H1 (cell line): ENCODE data around the gene CACUL1. TPM values are rescaled to one million over a fixed set of nuclear protein-coding genes. Genes with fewer than 3 reads are reported as not detected.

Source experiments
- CTCF ChIA-PET: fragments of 300-600 bp; sonication (Branson Sonifier 250); formaldehyde crosslinking; loops from one replicate; lab custom pipeline; 2021; ENCODE audit not compliant: partially characterized antibody; lab: Charles Lee
- POLR2A ChIA-PET: fragments of 300-600 bp; sonication (Branson Sonifier 250); formaldehyde crosslinking; loops from one replicate; lab custom pipeline; 2021; ENCODE audit warnings: inconsistent platforms; ENCODE audit not compliant: partially characterized antibody; lab: Charles Lee
- DNase-seq, 2 experiments: peaks; one replicate each; pipeline versions ENCODE4 v3.0.0 to v3.0.0-alpha.2; 2010 to 2022; ENCODE audit warnings: low spot score in 2 of 2, low read depth in 1 of 2, mixed read lengths in 1 of 2
- FAIRE-seq: peaks from 2 replicates; lab custom pipeline; 2011; peaks lifted over from hg19 to GRCh38; lab: Jason Lieb, UNC
- H2AFZ ChIP-seq: 2 replicates; pipeline ENCODE4 v1.8.1; 2012; ENCODE audit warnings: low read length, inconsistent platforms
- H2AK5ac ChIP-seq: 2 replicates; pipeline ENCODE4 v1.6.1; 2013; ENCODE audit warnings: low read depth, low read length
- H2BK120ac ChIP-seq: replicated peaks from 2 replicates; pipeline ENCODE3; 2013; ENCODE audit warnings: low read depth, low read length, inconsistent platforms
- H2BK12ac ChIP-seq: 2 replicates; pipeline ENCODE4 v1.6.1; 2013; ENCODE audit warnings: low read depth, low read length
- H2BK15ac ChIP-seq: 2 replicates; pipeline ENCODE4 v1.6.1; 2013; ENCODE audit warnings: low read length
- H2BK20ac ChIP-seq: 2 replicates; pipeline ENCODE4 v1.6.1; 2013; ENCODE audit warnings: low read length
- H2BK5ac ChIP-seq: 2 replicates; pipeline ENCODE4 v1.6.1; 2013; ENCODE audit warnings: low read depth, low read length
- H3K14ac ChIP-seq: 2 replicates; pipeline ENCODE4 v1.6.1; 2013; ENCODE audit warnings: inconsistent platforms; ENCODE audit not compliant: insufficient read length
- H3K18ac ChIP-seq: 2 replicates; pipeline ENCODE4 v1.6.1; 2013; ENCODE audit warnings: low read length; ENCODE audit errors: extremely low read depth
- H3K23ac ChIP-seq: 2 replicates; pipeline ENCODE4 v1.6.1; 2013; ENCODE audit warnings: inconsistent platforms; ENCODE audit not compliant: insufficient read length
- H3K23me2 ChIP-seq: 2 replicates; pipeline ENCODE4 v1.6.1; 2013; ENCODE audit warnings: low read depth, low read length
- H3K27ac ChIP-seq: 2 replicates; pipeline ENCODE4 v1.6.1; 2011; ENCODE audit warnings: low read depth, low read length, inconsistent platforms
- H3K27me3 ChIP-seq, 4 experiments: replicated peaks in 1 of 4; 1 replicate in 1 of 4; 2 replicates in 3 of 4; pipeline versions ENCODE4 v1.6.1 to v1.8.1; 2011 to 2013; ENCODE audit warnings: low read length in 3 of 4, mild to moderate bottlenecking in 3 of 4, inconsistent platforms in 2 of 4, mixed read lengths in 2 of 4, moderate library complexity in 1 of 4; ENCODE audit not compliant: control insufficient read depth in 3 of 4, insufficient read depth in 3 of 4; ENCODE audit errors: extremely low read depth in 1 of 4
- H3K36me3 ChIP-seq, 4 experiments: 2 replicates each; pipeline versions ENCODE4 v1.6.1 to v1.8.1; 2011 to 2013; ENCODE audit warnings: mild to moderate bottlenecking in 4 of 4, low read length in 3 of 4, moderate library complexity in 2 of 4, control low read depth in 1 of 4, inconsistent platforms in 1 of 4; ENCODE audit not compliant: insufficient read depth in 4 of 4, control insufficient read depth in 2 of 4
- H3K4ac ChIP-seq: replicated peaks from 2 replicates; pipeline ENCODE3; 2013; ENCODE audit warnings: low read length, low read depth, mixed read lengths, inconsistent platforms; ENCODE audit not compliant: insufficient read length
- H3K4me1 ChIP-seq, 4 experiments: replicated peaks in 1 of 4; 1 replicate in 1 of 4; 2 replicates in 3 of 4; pipeline versions ENCODE4 v1.6.1 to v1.8.1; 2011 to 2013; ENCODE audit warnings: low read length in 3 of 4, inconsistent platforms in 2 of 4, mixed read lengths in 1 of 4; ENCODE audit not compliant: insufficient read depth in 4 of 4, control insufficient read depth in 3 of 4
- H3K4me2 ChIP-seq, 2 experiments: 2 replicates each; pipeline versions ENCODE4 v1.6.1 to v1.8.1; 2011 to 2013; ENCODE audit warnings: low read depth in 2 of 2, low read length in 2 of 2, control low read depth in 1 of 2, inconsistent platforms in 1 of 2, mild to moderate bottlenecking in 1 of 2; ENCODE audit not compliant: insufficient read depth in 1 of 2
- H3K4me3 ChIP-seq, 4 experiments: fragments of 200-600, 300-600 bp in 1 of 4; sonication (generic), shearing (Covaris generic), sonication (Bioruptor Twin) in 1 of 4; 2 replicates each; pipeline versions ENCODE4 v1.5.1 to v1.8.1; 2011 to 2016; ENCODE audit warnings: low read length in 4 of 4, low read depth in 3 of 4, control low read depth in 2 of 4, inconsistent platforms in 2 of 4, mild to moderate bottlenecking in 2 of 4, mixed read lengths in 1 of 4, moderate library complexity in 1 of 4; ENCODE audit not compliant: insufficient read depth in 2 of 4; ENCODE audit errors: extremely low read depth in 1 of 4
- H3K56ac ChIP-seq: replicated peaks from 2 replicates; pipeline ENCODE3; 2013; ENCODE audit warnings: low read depth, mild to moderate bottlenecking, mixed read lengths, low read length, inconsistent platforms; ENCODE audit not compliant: insufficient read length
- H3K79me1 ChIP-seq: 2 replicates; pipeline ENCODE4 v1.6.1; 2013; ENCODE audit warnings: low read depth, low read length, control low read depth
- H3K79me2 ChIP-seq, 2 experiments: 2 replicates each; pipeline versions ENCODE4 v1.6.1 to v1.8.1; 2012 to 2013; ENCODE audit warnings: low read length in 2 of 2, mild to moderate bottlenecking in 2 of 2, inconsistent platforms in 1 of 2; ENCODE audit not compliant: insufficient read depth in 2 of 2, control insufficient read depth in 1 of 2
- H3K9ac ChIP-seq, 4 experiments: replicated peaks in 1 of 4; 1 replicate in 1 of 4; 2 replicates in 3 of 4; pipeline versions ENCODE4 v1.6.1 to v1.8.1; 2011 to 2013; ENCODE audit warnings: low read depth in 3 of 4, low read length in 3 of 4, control low read depth in 2 of 4, mild to moderate bottlenecking in 2 of 4, moderate library complexity in 2 of 4, inconsistent platforms in 1 of 4; ENCODE audit errors: extremely low read depth in 1 of 4
- H3K9me3 ChIP-seq, 2 experiments: 2 replicates each; pipeline versions ENCODE4 v1.6.1 to v1.8.1; 2012 to 2013; ENCODE audit warnings: mild to moderate bottlenecking in 2 of 2, moderate library complexity in 2 of 2, control low read depth in 1 of 2, inconsistent platforms in 1 of 2, low read depth in 1 of 2, low read length in 1 of 2, mixed read lengths in 1 of 2; ENCODE audit not compliant: insufficient read depth in 2 of 2
- H4K20me1 ChIP-seq, 2 experiments: replicated peaks in 1 of 2; 2 replicates each; pipeline versions ENCODE3 to v1.8.1; 2011 to 2013; ENCODE audit warnings: inconsistent platforms in 2 of 2, low read length in 2 of 2, mild to moderate bottlenecking in 1 of 2; ENCODE audit not compliant: insufficient read depth in 2 of 2, control insufficient read depth in 1 of 2
- H4K5ac ChIP-seq: 2 replicates; pipeline ENCODE4 v1.6.1; 2013; ENCODE audit warnings: low read length, low read depth, mixed read lengths, inconsistent platforms; ENCODE audit not compliant: insufficient read length
- H4K8ac ChIP-seq: 2 replicates; pipeline ENCODE4 v1.8.0; 2013; ENCODE audit warnings: mild to moderate bottlenecking, moderate library complexity, low read length, inconsistent platforms; ENCODE audit not compliant: insufficient read depth; ENCODE audit errors: extremely low read depth
- H4K91ac ChIP-seq: replicated peaks from 2 replicates; pipeline ENCODE3; 2013; ENCODE audit warnings: low read length, mixed read lengths, inconsistent platforms; ENCODE audit not compliant: insufficient read length
- MAFK ChIP-seq: IDR thresholded peaks from 2 replicates; pipeline ENCODE4 v1.6.1; 2012; ENCODE audit warnings: low read depth, mild to moderate bottlenecking, improper control_type of control experiment, low read length
- POLR2A ChIP-seq, 2 experiments: IDR thresholded peaks; 1 replicate in 1 of 2; 2 replicates in 1 of 2; pipeline ENCODE4 v1.6.1; 2011; ENCODE audit warnings: low read depth in 2 of 2, low read length in 2 of 2, mild to moderate bottlenecking in 2 of 2; ENCODE audit errors: control extremely low read depth in 1 of 2
- POU5F1 ChIP-seq: IDR thresholded peaks from 2 replicates; pipeline ENCODE4 v1.6.1; 2011; ENCODE audit warnings: low read depth, mild to moderate bottlenecking, low read length, moderate library complexity
- RNF2 ChIP-seq: fragments of 200-900, 300-1000 bp; sonication (generic); IDR thresholded peaks from 2 replicates; pipeline ENCODE4 v1.7.1; 2016; ENCODE audit warnings: borderline replicate concordance, low read depth, mild to moderate bottlenecking, antibody characterized with exemption, low read length; ENCODE audit not compliant: poor library complexity, severe bottlenecking; ENCODE audit errors: missing control alignments
- SIN3A ChIP-seq, 2 experiments: IDR thresholded peaks in 1 of 2; conservative IDR thresholded peaks in 1 of 2; 2 replicates each; pipeline ENCODE4 v1.6.1; 2011 to 2012; ENCODE audit warnings: low read length in 2 of 2, improper control_type of control experiment in 1 of 2, low read depth in 1 of 2, mild to moderate bottlenecking in 1 of 2
- SIX5 ChIP-seq: IDR thresholded peaks from 2 replicates; pipeline ENCODE4 v1.6.1; 2011; ENCODE audit warnings: mild to moderate bottlenecking, low read depth, low read length
- SRF ChIP-seq: IDR thresholded peaks from 2 replicates; pipeline ENCODE4 v1.6.1; 2011; ENCODE audit warnings: mild to moderate bottlenecking, low read depth, low read length, moderate library complexity
- YY1 ChIP-seq: IDR thresholded peaks from 2 replicates; pipeline ENCODE4 v1.6.1; 2011; ENCODE audit warnings: low read depth, mild to moderate bottlenecking, low read length
- WGBS, 2 experiments: shearing (Covaris generic) in 1 of 2; methylation state at CpG; one replicate each; pipeline versions ENCODE4 v1.1.6 to v1.1.7; 2013 to 2015; ENCODE audit warnings: low lambda C conversion rate in 2 of 2, mixed read lengths in 2 of 2, inconsistent platforms in 1 of 2, low coverage in 1 of 2, missing lambda C conversion rate in 1 of 2; ENCODE audit not compliant: insufficient replicate concordance in 2 of 2, insufficient coverage in 1 of 2, insufficient read length in 1 of 2; ENCODE audit errors: extremely low coverage in 1 of 2, missing lambda C conversion rate in 1 of 2; 5-methylcytosine and 5-hydroxymethylcytosine counted together
- polyA plus RNA-seq, 7 experiments: library from polyadenylated mRNA; depleted of rRNA in 3 of 7; stranded (reverse) in 5 of 7; unstranded in 2 of 7; fragments of >200 nt in 5 of 7; fragments of 200-250 nt in 2 of 7; gene quantifications; 1 replicate in 5 of 7; 2 replicates in 1 of 7; 4 replicates in 1 of 7; pipeline versions ENCODE4 v1.2.1 to v1.2.3, GENCODE V29; 2011 to 2013; ENCODE audit warnings: missing spikeins in 2 of 7, mixed read lengths in 2 of 7
- total RNA-seq: library from RNA; stranded (reverse); fragmentation: NEBNext Ultra II Directional; extraction: Animal tissue kit (Norgen Biotek cat#: 25700); gene quantifications from 2 replicates; pipeline ENCODE4 v1.2.1, GENCODE V29; 2021

CACUL1 gene
- total and polyA plus RNA-seq, 2 of the 8 experiments (the other 6 are each of a cell fraction or from before 2014, with no cell fraction given), result 6.5 to 34.2 TPM

DNA sequence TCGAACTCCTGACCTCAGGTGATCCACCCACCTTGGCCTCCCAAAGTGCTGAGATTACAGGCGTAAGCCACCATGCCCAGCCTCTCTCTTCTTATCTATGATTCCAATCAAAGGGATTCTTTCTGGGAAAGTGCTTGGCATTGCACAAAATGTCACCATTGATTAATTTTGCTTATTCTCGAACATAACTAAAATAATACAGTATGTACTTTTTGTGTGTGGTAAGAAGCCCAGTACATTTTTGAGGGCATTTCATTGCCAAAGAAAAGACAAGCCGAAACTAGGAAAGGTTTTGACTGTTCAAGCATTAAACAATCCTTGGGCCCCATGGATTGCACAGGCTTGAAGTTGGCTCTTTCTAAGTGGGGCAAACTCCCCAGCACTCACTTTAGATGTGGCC lies 18.3 kb upstream of the CACUL1 start:
- Histone ChIP-seq H4K8ac (no peak overlapping the region), H2BK12ac (no peak overlapping the region), H3K27ac (no peak overlapping the region), H3K79me2 (no peaks in the 10 kb centered on the region), H2AFZ (no peak overlapping the region), H2BK20ac (no peak overlapping the region), H3K23ac (no peak overlapping the region), H3K4me2 (no peak overlapping the region), H4K91ac (no peak overlapping the region), H3K23me2 (no peaks in the 10 kb centered on the region), H3K56ac (no peak overlapping the region), H4K5ac (no peak overlapping the region), H2BK120ac (no peak overlapping the region), H3K4me3 (no peak overlapping the region), H3K27me3 (no peaks in the 10 kb centered on the region), H3K4ac (no peak overlapping the region), H4K20me1 (no peaks in the 10 kb centered on the region), H3K36me3 (no peaks in the 10 kb centered on the region), H3K4me1 (no peaks in the 10 kb centered on the region), H3K14ac (no peak overlapping the region), H2BK5ac (no peak overlapping the region), H3K79me1 (no peaks in the 10 kb centered on the region), H3K9ac (no peak overlapping the region), H2AK5ac (no peak overlapping the region), H3K9me3 (no peaks in the 10 kb centered on the region), H3K18ac (no peak overlapping the region), H2BK15ac (no peak overlapping the region)
- CTCF ChIA-PET, result interaction anchor here (1.3 kb wide), 1 partner anchor 13 kb away, joined by 4 read pairs; no protein-coding TSS in a partner anchor
- WGBS, 2 experiments, result 93% methylated on average over 4 of the region's 4 CpGs; no CpG with 5 or more reads in 1 of the 2 experiments
- POLR2A ChIA-PET, result no interaction called here
- FAIRE-seq, result no peak
- DNase-seq, result no peak
- TF ChIP-seq POLR2A (IDR thresholded peaks at IDR 0.05; ENCODE audit: control extremely low read depth in 1 of 2, low read depth in 2 of 2, low read length in 2 of 2), result no peak
- no peak for TF ChIP-seq RNF2
- TF ChIP-seq YY1, result no peak
- no peak for TF ChIP-seq MAFK
- TF ChIP-seq SIX5, result no peak
- TF ChIP-seq POU5F1, result no peak
- TF ChIP-seq SIN3A (conservative IDR thresholded peaks at IDR 0.05 in 1 of 2, IDR thresholded peaks at IDR 0.05 in 1 of 2; ENCODE audit: low read depth in 1 of 2, low read length in 2 of 2), result no peak
- no peak for TF ChIP-seq SRF
